Measurements from ENCODE around the gene HIC2.
"Not testable (repeated sequence)": the region's sequence is repeated elsewhere in the genome, so short reads cannot be mapped to it uniquely, and the experiment has no call there.

The HIC2 gene

GRCh38 chr22:21490556-21490955 is 73.4 kb downstream of the HIC2 start:
- DNase-seq (ENCODE audit: extremely low read depth in 1 of 2, low read depth in 1 of 2) = not testable (repeated sequence)

- DNase-seq (ENCODE audit: extremely low read depth in 1 of 2, low read depth in 1 of 2) = not testable (repeated sequence)
Measured at GRCh38 chr22:21492271-21492670, 75.1 kb downstream of the HIC2 start.

GRCh38 chr22:21493789-21494782 is 76.9 kb downstream of the HIC2 start:
- not testable (repeated sequence) for DNase-seq (ENCODE audit: extremely low read depth in 1 of 2, low read depth in 1 of 2)

- not testable (repeated sequence) for DNase-seq (ENCODE audit: extremely low read depth in 1 of 2, low read depth in 1 of 2)
Measured at GRCh38 chr22:21497984-21498383, 80.8 kb downstream of the HIC2 start.

- not testable (repeated sequence) for DNase-seq (ENCODE audit: extremely low read depth in 1 of 2, low read depth in 1 of 2)
Measured at GRCh38 chr22:21498489-21498888, 81.3 kb downstream of the HIC2 start.

- DNase-seq (ENCODE audit: extremely low read depth in 1 of 2, low read depth in 1 of 2) = not testable (repeated sequence)
Measured at GRCh38 chr22:21499623-21500506, 82.7 kb downstream of the HIC2 start.

Measured in activated CD8-positive, alpha-beta memory T cell treated with anti-CD3 and anti-CD28 coated beads for 1 hour (primary cell).